ENCODE results near the gene GOLT1A.

GRCh38 chr1:204259782-204260181, 46.0 kb upstream of the GOLT1A start:
- TF ChIP-seq CTCF (IDR thresholded peaks at IDR 0.05 in 2 of 3, conservative IDR thresholded peaks at IDR 0.05 in 1 of 3; ENCODE audit: control insufficient read depth in 2 of 3, extremely low read depth in 1 of 3, insufficient read depth in 1 of 3, low read depth in 3 of 3, low read length in 3 of 3), result no peak
- no peak for TF ChIP-seq LARP7 (IDR thresholded peaks at IDR 0.05)
- no peak for TF ChIP-seq CHD4 (IDR thresholded peaks at IDR 0.05)
- TF ChIP-seq IRF3 (IDR thresholded peaks at IDR 0.05), result no peak
- TF ChIP-seq USF2 (IDR thresholded peaks at IDR 0.05; ENCODE audit: borderline replicate concordance, low read depth, low read length), result no peak
- TF ChIP-seq USF1 (IDR thresholded peaks at IDR 0.05; ENCODE audit: borderline replicate concordance, extremely low read length, insufficient read depth, low read depth, low read length), result no peak
- TF ChIP-seq SPI1 (IDR thresholded peaks at IDR 0.05; ENCODE audit: borderline replicate concordance, insufficient read depth, low read depth, low read length), result no peak
